GM04504 (cell line): ENCODE data around the gene CTAGE6.
"Not testable (repeated sequence)": the region's sequence is repeated elsewhere in the genome, so short reads cannot be mapped to it uniquely, and the experiment has no call there.

Experiments used
- DNase-seq: peaks from one replicate; pipeline ENCODE4 v3.0.0-alpha.2; 2012; ENCODE audit warnings: low read depth

The CTAGE6 gene

GRCh38 chr7:143757596-143757995, at the start of gene CTAGE6:
Gene CTAGE6, minus strand, starts transcription at chr7:143757696. Its CDS starts 38 bp downstream, at chr7:143757658.
- not testable (repeated sequence) for DNase-seq

GRCh38 chr7:143806664-143807071, 49.2 kb upstream of the CTAGE6 start:
- DNase-seq, result not testable (repeated sequence)

GRCh38 chr7:143797896-143798290, 40.4 kb upstream of the CTAGE6 start:
- not testable (repeated sequence) for DNase-seq

GRCh38 chr7:143797119-143797895, 39.8 kb upstream of the CTAGE6 start:
- not testable (repeated sequence) for DNase-seq

- DNase-seq, result not testable (repeated sequence)
Measured at GRCh38 chr7:143795653-143796052, 38.2 kb upstream of the CTAGE6 start.

- not testable (repeated sequence) for DNase-seq
Measured at GRCh38 chr7:143792633-143793032, 35.1 kb upstream of the CTAGE6 start.

- not testable (repeated sequence) for DNase-seq
Measured at GRCh38 chr7:143785415-143786182, 28.1 kb upstream of the CTAGE6 start.

GRCh38 chr7:143779591-143779990, 22.1 kb upstream of the CTAGE6 start:
- not testable (repeated sequence) for DNase-seq

GRCh38 chr7:143772738-143773468, 15.4 kb upstream of the CTAGE6 start:
- DNase-seq, result not testable (repeated sequence)

- not testable (repeated sequence) for DNase-seq
Measured at GRCh38 chr7:143767531-143767930, 10.0 kb upstream of the CTAGE6 start.

- DNase-seq, result not testable (repeated sequence)
Measured at GRCh38 chr7:143765678-143766077, 8.2 kb upstream of the CTAGE6 start.

GRCh38 chr7:143763065-143763464, 5.6 kb upstream of the CTAGE6 start:
- not testable (repeated sequence) for DNase-seq

GRCh38 chr7:143745340-143745739, 12.2 kb downstream of the CTAGE6 start:
- DNase-seq, result not testable (repeated sequence)

GRCh38 chr7:143737037-143737819, 20.3 kb downstream of the CTAGE6 start:
- not testable (repeated sequence) for DNase-seq

GRCh38 chr7:143735962-143736361, 21.5 kb downstream of the CTAGE6 start:
- no peak for DNase-seq

- no peak for DNase-seq
Measured at GRCh38 chr7:143733876-143734275, 23.6 kb downstream of the CTAGE6 start.

GRCh38 chr7:143728333-143728862, 29.1 kb downstream of the CTAGE6 start:
- DNase-seq, result no peak

- not testable (repeated sequence) for DNase-seq
Measured at GRCh38 chr7:143727561-143727960, 29.9 kb downstream of the CTAGE6 start.

GRCh38 chr7:143726143-143726542, 31.4 kb downstream of the CTAGE6 start:
- not testable (repeated sequence) for DNase-seq

GRCh38 chr7:143720335-143720734, 37.2 kb downstream of the CTAGE6 start:
- DNase-seq, result not testable (repeated sequence)

GRCh38 chr7:143715543-143716193, 41.8 kb downstream of the CTAGE6 start:
- DNase-seq, result not testable (repeated sequence)
